ENCODE data around the gene GRM1. TPM values are rescaled to one million over a fixed set of nuclear protein-coding genes. Genes with fewer than 3 reads are reported as not detected.

GRM1 gene
- total and polyA plus RNA-seq, 2 experiments from 2014 or later, result 0.29 to 0.63 TPM

DNA sequence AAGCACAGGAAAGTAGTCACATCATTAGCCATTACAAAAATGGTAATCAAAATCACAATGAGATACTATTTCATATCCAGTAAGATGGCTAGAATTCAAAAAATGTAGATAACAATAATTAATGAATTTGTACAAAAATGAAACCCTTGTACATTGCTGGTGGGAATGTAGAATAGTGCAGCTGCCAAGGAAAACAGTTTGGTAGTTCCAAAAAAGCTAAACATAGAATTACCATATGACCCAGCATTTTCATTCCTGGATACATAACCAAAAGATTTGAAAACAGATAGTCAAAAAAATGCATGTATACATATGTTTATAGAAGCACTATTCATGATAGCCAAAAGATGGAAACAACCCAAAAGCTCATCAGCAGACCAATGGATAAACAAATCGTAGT, 263.6 kb downstream of the GRM1 start:
- no peaks in the 10 kb centered on the region for H3K36me3 Mint-ChIP-seq (ENCODE audit: low read depth)
- no peak overlapping the region for H3K4me3 ChIP-seq
- H4K20me1 ChIP-seq (replicated peaks; ENCODE audit: insufficient read depth), result no peaks in the 10 kb centered on the region
- H3K4me2 ChIP-seq, result no peak overlapping the region
- ATAC-seq, result no peak
- DNase-seq (ENCODE audit: low spot score), result no peak
- no peaks in the 10 kb centered on the region for H3K9me2 ChIP-seq (ENCODE audit: insufficient read depth)
- H3K27me3 ChIP-seq (ENCODE audit: insufficient read depth), result no peaks in the 10 kb centered on the region
- H3F3A ChIP-seq (replicated peaks; ENCODE audit: low read depth), result no peaks in the 10 kb centered on the region
- peaks cover 4% of the 10 kb centered on the region for H3K27me3 Mint-ChIP-seq (ENCODE audit: insufficient read depth, low read depth, poor library complexity)
- no peak overlapping the region for H2AFZ ChIP-seq
- no peaks in the 10 kb centered on the region for H3K9me3 Mint-ChIP-seq
- no peaks in the 10 kb centered on the region for H3K79me2 ChIP-seq (replicated peaks; ENCODE audit: insufficient read depth)
- TF ChIP-seq EZH2 (IDR thresholded peaks at IDR 0.05; ENCODE audit: low read depth, unreplicated experiment), result no peak
- TF ChIP-seq POLR2AphosphoS5 (IDR thresholded peaks at IDR 0.05; ENCODE audit: low read depth), result no peak
- no peak for TF ChIP-seq REST (IDR thresholded peaks at IDR 0.05; ENCODE audit: unreplicated experiment)
- no peak for TF ChIP-seq ZNF114 (CRISPR knock-in tag; IDR thresholded peaks at IDR 0.05)
- TF ChIP-seq CTCF (conservative IDR thresholded peaks at IDR 0.05; ENCODE audit: low read depth in 2 of 2), result no peak
- TF ChIP-seq NANOG (IDR thresholded peaks at IDR 0.05; ENCODE audit: borderline replicate concordance), result no peak
- TF ChIP-seq STAT1 (IDR thresholded peaks at IDR 0.05; ENCODE audit: unreplicated experiment), result no peak
- TF ChIP-seq CREB1 (CRISPR knock-in tag; IDR thresholded peaks at IDR 0.05; ENCODE audit: low read depth), result no peak
- TF ChIP-seq ZNF331 (CRISPR knock-in tag; IDR thresholded peaks at IDR 0.05; ENCODE audit: low read depth), result no peak
- TF ChIP-seq, protein P1, sequence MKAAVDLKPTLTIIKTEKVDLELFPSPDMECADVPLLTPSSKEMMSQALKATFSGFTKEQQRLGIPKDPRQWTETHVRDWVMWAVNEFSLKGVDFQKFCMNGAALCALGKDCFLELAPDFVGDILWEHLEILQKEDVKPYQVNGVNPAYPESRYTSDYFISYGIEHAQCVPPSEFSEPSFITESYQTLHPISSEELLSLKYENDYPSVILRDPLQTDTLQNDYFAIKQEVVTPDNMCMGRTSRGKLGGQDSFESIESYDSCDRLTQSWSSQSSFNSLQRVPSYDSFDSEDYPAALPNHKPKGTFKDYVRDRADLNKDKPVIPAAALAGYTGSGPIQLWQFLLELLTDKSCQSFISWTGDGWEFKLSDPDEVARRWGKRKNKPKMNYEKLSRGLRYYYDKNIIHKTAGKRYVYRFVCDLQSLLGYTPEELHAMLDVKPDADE (IDR thresholded peaks at IDR 0.05), result no peak
- H3K27ac Mint-ChIP-seq, result no peak overlapping the region
- H3K27ac ChIP-seq (ENCODE audit: low read depth), result no peak overlapping the region
- no peaks in the 10 kb centered on the region for H3K4me1 ChIP-seq (ENCODE audit: insufficient read depth)
- H3K4me3 Mint-ChIP-seq, result no peak overlapping the region
- no peaks in the 10 kb centered on the region for H3K4me1 Mint-ChIP-seq
- H3K36me3 ChIP-seq (ENCODE audit: insufficient read depth), result no peaks in the 10 kb centered on the region

DNA sequence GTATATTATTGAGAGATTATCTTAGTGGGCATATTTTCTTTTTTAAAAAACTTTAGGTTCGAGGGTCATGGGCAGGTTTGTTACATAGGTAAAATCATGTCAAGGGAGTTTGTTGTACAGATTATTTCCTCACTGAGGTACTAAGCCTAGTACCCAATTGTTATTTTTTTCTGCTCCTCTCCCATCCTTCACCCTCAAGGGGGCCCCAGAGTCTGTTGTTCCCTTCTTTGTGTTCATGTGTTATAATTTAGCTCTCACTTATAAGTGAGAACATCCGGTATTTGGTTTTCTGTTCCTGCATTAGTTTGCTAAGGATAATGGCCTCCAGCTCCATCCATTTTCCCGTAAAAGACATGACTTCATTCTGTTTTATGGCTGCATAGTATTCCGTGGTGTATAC, 266.8 kb downstream of the GRM1 start:
- Mint-ChIP-seq H3K4me1 (peaks cover 4% of the 10 kb centered on the region; the same call in 2 of the 3 replicates), H3K36me3 (ENCODE audit: low read depth) (no peaks in the 10 kb centered on the region), H3K4me3 (no peak overlapping the region), H3K27ac (no peak overlapping the region), H3K9me3 (no peaks in the 10 kb centered on the region), H3K27me3 (ENCODE audit: insufficient read depth, low read depth, poor library complexity) (peaks cover 4% of the 10 kb centered on the region)
- Histone ChIP-seq H3K4me3 (no peak overlapping the region), H2AFZ (no peak overlapping the region), H3K4me1 (ENCODE audit: insufficient read depth) (no peaks in the 10 kb centered on the region), H3K79me2 (replicated peaks; ENCODE audit: insufficient read depth) (no peaks in the 10 kb centered on the region), H3F3A (replicated peaks; ENCODE audit: low read depth) (no peaks in the 10 kb centered on the region), H3K4me2 (no peak overlapping the region), H3K9me2 (ENCODE audit: insufficient read depth) (no peaks in the 10 kb centered on the region), H3K27me3 (ENCODE audit: insufficient read depth) (no peaks in the 10 kb centered on the region), H3K36me3 (ENCODE audit: insufficient read depth) (no peaks in the 10 kb centered on the region), H3K27ac (ENCODE audit: low read depth) (no peak overlapping the region), H4K20me1 (replicated peaks; ENCODE audit: insufficient read depth) (no peaks in the 10 kb centered on the region)
- no peak for TF ChIP-seq REST (IDR thresholded peaks at IDR 0.05; ENCODE audit: unreplicated experiment)
- peak; percentile 27 to 47; a peak in 2 of 4 replicates for TF ChIP-seq CTCF (conservative IDR thresholded peaks at IDR 0.05; ENCODE audit: low read depth in 2 of 2)
- DNase-seq (ENCODE audit: low spot score), result no peak
- ATAC-seq, result no peak
